ENCODE data around the gene PTH2.

The PTH2 gene

DNA sequence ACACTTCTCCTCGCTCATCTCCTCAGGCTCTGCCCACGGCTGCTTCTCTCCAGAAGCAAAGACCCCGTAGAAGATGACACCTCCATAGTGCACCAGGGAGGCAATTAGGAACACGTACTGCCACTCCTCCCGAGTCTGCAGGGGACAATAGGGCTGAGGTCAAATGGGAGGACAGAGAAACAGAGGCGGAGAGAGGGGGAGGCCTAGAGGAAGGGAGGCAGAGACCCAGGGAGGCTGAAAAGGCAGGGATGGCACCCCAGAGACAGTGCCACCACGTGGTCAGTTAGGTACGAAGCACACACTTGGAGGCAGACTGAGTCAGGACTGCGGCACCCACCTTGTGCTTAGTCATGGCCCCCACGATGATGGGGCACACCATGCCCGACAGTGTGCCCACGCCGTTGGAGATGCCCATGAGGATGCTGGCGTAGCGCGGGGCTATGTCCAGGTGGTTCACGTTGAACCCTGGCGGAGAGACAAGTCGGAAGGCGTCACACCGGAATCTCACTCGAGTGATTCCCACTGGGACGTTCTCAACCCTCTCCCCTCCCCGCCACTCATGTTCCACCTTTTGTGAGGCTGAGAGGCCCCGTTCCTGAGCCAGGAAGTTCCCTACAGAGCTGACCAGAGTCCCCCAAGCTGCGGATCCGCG, 7.6 kb upstream of the PTH2 start:
- DNase-seq (ENCODE audit: low read depth) = no peak

DNA sequence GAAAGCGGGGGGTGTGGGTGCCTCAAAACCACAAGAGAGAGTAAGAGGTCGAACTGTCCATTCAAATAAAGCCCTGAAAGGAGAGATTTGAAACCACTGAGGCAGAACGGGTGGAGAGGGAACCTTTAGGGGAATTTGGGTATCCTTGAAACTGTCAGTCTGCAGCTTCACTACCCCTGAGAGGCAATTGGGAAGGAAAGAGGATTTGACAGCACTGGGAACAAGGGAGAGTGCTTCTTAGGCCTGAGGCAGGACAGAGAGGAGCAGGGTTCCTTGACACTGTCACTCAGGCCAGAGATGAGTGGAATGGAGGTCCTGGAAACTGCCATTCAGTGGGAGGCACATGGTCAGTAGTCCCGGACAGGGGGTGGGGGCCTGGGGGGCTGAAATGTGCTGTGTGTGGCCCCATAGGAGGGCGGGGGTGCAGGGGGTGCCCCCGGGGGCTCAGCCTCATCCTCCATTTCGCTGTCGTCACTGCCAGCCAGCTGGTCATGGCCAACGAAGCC, 7.0 kb upstream of the PTH2 start:
- no peak for DNase-seq (ENCODE audit: low read depth)

DNA sequence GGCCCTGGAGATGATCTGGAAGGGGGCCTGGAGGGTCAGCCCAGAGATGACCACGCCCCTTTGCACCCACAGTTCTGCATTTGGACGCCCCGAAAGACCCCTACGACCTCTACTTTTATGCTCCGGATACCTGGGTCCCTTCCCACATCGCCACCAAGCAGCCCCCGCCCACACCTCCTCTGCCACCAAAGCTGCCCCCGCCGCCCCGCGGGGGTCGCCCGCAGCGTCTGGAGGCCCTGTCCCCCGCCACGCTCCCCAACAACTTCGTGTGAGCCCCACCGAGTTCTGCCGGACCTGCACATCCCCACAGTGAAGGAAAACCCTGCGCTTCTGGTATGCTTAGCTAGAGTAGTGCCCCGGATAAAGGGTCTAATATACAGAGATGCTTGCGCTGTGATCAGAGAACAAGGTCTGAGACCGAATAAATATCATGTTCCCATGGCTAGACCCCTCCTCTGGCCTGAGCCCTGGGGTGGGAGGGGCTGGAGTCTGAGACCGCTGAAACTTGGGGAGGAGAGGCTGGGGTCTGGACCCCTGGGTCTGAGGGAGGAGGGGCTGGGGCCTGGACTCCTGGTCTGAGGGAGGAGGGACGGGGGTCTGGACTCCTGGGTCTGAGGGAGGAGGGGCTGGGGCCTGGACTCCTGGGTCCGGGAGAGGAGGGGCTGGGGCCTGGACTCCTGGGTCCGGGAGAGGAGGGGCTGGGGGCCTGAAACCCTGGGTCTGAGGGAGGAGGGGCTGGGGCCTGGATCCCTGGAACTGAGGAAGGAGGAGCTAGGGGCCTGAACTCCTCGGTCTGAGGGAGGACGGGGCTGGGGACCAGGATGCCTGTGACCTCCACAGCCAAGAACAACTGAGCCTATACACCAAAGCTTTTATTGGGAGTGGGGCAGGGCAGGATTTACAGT, 5.6 kb upstream of the PTH2 start:
- no peak for DNase-seq (ENCODE audit: low read depth)

DNA sequence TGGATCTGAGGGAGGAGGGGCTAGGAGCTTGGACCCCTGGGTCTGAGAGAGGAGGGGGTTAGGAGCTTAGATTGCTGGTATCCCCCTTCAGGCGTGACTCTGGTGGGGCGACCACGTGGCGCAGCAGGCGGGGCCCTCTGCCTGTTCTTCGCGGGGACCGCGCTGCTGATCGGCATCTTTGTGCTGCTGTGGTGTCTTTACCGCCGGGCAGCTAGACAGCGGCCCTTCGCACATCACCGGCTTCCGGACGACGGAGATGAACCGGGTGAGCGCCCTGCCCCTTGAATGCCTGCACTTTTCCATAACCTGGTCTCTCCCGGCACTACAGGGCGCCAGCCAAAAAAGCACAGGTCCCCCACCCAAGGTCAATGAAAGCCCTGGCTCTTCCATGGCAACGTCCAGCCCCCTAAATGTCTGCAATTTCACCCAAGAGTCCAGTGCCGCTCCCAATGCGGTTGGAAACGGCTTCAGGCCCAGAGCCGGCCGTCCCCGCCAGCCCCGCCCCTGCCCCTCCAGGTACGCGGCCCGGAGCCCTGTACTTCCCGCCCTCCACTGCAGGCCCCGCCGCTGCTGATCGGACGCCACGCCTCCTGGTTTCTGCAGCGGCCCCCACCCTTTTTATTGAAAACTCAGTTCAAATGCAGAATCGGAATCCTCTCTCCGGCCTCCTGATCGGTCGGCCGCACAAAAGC, 4.8 kb upstream of the PTH2 start:
- DNase-seq (ENCODE audit: low read depth) = no peak

DNA sequence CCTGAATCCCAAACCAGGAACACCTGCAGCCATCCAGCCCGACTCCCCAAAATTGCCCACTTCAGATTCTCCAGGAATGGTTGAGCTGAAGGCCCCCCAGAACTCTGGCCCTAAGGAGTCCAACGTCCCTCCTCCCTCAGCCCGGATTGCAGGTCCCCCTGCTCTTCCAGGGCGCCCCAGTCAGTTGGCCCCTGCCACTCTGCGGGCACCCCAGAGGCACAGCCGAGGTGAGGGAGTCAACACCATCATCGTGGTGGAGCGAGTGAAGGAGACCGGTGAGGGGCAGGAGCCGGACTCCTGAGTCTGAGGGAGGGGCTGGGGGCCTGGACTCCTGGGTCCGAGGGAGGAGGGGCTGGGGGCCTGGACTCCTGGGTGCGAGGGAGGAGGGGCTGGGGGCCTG, 4.1 kb upstream of the PTH2 start:
- DNase-seq (ENCODE audit: low read depth) = no peak

DNA sequence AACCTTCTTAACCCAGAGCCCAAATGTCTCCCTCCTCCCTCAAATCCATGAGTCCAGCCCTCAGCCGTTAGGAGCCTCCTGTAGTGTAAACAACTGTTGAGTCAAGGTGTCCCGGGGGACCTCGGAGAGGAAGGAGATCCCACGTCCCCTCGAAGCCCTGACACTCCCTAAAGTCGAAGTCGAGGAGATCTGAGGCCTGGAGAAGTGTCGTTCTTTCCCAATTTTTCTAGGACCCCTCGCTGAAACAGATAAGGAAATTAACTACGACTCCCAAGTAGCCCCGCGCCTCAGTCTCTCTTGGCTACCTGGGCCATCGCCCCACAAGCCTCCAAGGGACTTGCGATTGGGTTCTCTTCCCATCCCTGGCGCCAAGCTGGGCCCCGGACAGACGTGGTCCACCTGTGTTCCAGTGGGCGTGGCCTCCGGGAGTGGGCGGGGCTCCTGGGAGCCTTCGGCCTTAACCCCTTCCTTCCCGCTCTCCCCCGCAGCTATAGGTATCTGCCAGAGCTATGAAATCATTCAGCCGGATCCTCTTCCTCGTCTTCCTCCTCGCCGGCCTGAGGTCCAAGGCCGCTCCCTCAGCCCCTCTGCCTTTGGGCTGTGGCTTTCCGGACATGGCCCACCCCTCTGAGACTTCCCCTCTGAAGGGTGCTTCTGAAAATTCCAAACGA, 2.8 kb upstream of the PTH2 start:
- DNase-seq (ENCODE audit: low read depth) = no peak

DNA sequence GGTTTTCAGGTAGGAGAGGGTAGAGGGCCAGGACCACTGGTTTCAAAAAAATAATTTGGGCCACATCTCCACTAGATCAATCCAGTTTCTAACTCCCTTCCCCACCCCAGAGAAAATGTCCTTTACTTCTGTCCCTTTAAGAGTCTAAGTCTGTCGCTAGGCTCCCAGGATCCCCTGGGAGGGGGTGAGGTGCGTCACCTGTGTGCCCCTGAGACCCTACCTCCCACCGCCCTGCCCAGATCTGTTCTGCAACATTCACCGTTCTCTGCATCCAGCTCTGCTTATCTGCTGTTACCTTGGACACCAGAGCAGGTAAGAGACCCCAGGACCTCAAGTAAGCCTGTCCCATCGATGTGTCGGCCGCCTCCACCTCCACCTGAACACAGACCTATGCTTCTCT, 1.9 kb upstream of the PTH2 start, which contains the start of gene GFY:
TSS of gene GFY (plus strand) at position 211 of the 400 bp plus-strand sequence. CDS start 1,043 bp downstream, outside the sequence.
- no peak for DNase-seq (ENCODE audit: low read depth)

DNA sequence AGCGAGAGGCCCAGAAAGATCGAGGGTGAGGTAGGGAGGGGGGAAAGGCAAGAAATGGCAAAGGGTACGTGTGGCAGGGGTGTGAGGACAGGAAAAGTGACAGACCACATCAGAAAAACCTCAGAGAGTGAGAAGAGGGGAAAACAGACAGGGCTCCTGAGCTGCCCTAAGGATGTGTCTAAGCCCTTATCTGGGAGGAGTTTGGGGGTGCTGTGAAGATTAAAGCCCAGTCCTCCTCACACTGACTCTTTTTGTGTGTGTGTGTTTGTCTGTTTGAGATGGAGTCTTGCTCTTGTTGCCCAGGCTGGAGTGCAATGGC, 703 bp upstream of the PTH2 start:
- DNase-seq (ENCODE audit: low read depth) = no peak

DNA sequence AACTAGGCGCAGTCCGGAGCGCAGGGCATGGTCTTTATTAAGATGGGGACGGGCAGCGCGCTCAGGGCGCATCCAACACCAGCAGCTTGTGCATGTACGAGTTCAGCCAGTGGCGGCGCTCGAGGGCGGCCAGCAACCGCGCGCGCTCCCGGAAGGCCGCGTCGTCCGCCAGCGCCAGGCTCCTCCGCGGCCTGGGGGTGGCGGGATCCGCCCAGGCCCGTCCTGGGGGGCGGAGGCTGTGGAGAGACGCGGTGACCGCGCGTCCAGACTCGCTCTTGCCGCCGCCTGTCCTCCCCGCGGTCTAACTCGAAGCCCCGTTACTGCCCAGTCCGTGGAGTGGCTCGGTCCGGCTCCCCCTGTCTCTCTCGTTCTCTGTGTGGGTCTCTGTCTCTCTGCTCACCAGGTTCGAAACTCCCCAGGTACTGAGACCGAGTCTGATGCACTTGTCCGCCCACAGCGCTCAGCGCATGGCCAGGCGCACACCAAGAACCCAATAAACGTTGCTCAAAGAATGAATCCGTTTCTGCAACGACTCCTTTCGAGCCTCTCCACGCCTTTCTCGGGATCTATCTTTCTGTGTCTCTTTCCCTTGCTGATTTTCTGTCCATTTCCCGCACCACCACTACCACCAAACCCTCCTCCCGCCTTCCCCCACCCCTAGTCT, 702 bp downstream of the PTH2 start:
- DNase-seq (ENCODE audit: low read depth) = no peak

DNA sequence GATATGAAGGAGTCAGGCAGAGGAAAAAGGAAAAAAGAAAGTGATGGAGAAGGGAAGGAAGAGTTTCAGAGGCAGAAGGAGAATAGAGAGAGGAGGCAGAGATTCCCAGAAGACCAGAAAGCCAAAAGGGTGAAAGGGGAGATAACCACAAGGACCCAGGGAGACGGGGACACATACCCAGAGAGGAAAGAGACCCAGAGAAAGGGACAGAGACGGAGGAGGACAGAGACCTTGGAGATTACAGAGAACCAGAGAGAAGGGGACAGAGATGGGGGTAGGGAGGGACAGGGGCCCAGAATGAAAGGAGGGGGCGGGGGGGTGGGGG, 1.4 kb downstream of the PTH2 start:
- DNase-seq (ENCODE audit: low read depth) = no peak

DNA sequence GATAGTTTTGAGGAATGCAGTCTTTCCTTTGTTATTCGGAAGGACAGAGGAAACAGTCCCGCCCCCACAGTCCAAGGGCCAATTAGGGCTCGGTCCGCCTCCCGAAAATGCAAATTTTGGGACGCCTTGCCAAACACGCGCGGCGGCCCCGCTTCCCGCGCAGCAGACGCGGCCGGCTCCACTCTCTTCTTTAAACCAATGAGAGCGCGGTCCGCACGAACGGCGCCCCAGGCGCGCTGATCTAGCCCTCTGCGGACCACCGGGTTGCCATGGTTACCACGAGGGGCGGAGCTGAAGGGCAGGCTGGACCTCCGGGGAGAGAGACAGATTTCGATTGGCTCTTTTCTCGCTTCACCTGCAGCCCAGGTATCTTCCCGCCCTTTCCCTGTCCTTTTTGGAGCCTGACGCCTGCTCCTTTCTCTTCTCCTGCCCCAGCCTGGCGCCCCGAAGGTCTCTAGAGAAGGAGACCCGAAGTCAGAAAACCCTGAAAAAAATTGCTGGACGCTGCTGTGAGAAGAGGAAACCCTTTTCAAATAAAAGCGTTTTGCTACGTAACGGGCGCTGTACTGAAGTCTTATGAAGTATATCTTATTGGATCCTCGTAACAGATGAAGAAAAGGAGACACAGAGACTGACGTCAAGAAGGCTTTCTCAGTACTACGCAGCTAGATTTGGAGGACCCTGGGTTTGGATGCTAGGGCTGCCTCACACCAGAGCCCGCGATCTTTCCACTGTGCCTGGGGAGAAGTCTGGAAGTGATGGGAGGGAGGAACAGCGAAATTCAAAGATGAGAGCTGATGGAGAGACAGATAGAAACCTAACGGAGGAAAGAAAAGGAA, 2.0 kb downstream of the PTH2 start:
- DNase-seq (ENCODE audit: low read depth) = no peak

DNA sequence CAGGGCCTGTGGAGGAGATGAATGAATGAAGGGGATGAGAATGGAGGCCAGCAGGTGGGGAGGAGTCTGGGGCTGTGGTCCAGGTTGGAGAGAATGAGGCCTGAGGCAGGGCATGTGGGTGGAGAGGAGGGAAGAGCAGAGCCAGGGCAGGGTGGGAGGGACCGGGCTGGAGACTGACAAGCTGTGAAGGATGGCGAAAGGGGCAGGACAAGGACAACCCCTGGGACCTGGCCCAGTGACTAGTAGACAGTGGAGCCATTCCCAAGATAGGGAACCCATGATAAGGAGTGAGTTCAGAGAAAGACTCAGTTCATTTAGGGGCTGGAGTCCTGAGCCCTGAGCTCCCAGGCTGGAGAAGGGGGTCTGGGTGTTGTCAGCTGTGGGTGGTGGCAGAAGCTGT, 3.0 kb downstream of the PTH2 start:
- DNase-seq (ENCODE audit: low read depth) = no peak

DNA sequence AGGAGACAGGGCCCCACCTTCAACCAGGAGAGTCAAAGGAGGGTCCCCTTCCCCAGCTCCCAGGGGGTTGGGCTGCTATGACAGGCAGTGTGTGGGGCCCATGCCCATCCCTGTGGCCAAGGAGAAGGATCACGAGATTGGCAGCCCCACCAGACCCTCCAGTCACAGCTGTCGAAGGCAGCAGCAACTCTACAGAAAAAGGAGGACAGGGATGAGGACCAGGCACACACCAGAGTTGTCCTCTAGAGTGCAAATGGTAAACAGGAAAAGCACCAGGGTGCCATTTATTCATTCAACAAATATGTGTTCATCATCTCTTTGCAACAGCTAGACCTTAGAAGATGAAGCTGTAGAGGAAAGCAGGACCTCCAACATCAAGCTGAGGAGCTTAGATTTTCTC, 4.1 kb downstream of the PTH2 start:
- DNase-seq (ENCODE audit: low read depth) = no peak

DNA sequence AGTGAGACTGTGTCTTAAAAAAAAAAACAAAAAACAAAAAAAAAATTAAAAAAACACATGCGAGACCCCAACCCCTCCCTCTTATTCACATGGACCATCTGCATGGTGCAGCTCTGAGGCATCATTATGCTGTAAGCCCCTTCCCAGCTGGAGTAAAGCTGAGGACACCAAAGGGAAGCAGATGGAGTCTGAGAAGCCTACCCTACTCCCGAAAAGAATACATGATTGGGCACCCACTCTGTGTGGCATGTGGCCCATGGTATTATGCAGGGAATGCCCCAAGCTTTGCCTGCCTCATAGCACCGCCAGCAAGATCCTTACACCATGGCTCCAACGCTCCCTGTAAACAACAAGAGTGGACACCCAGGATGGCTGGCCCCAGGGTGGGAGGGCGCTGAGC, 4.7 kb downstream of the PTH2 start:
- DNase-seq (ENCODE audit: low read depth) = no peak

DNA sequence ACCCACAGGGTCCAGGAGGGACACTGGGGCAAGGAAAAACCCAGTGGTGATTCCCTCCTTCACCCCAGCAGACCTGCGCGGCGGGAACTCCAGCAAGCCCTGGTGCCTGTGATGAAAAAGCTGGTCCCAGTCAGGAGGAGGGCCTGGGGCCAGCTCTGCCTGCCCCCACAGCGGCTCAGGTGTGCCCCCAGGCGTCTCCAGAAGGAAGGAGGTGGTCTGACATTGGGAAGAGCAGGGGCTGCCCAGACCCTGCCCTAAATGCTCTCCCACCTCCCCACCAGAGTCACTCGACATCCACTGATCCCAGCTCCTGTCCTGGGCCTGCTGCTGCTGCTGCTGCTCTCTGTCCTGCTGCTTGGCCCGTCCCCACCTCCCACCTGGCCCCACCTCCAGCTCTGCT, 6.2 kb downstream of the PTH2 start:
- no peak for DNase-seq (ENCODE audit: low read depth)

DNA sequence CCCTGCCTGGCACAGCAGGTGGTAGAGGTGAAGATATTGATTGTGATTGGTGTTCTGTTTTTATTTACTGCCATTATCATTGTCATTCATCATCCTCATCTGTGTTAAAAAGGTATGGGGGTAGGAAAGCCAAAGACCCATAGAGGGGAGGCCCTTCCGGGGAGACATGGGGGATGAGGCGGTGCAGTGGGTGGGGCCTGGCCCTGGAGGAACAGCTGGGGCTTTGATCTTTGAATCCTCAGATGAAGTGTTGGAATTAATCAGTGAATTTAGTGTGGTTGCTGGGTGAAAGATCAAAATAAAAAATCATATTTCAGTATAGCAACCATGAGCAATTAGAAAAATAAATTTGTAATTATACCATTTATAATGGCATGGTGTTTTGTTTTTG, 7.4 kb downstream of the PTH2 start:
- no peak for DNase-seq (ENCODE audit: low read depth)

DNA sequence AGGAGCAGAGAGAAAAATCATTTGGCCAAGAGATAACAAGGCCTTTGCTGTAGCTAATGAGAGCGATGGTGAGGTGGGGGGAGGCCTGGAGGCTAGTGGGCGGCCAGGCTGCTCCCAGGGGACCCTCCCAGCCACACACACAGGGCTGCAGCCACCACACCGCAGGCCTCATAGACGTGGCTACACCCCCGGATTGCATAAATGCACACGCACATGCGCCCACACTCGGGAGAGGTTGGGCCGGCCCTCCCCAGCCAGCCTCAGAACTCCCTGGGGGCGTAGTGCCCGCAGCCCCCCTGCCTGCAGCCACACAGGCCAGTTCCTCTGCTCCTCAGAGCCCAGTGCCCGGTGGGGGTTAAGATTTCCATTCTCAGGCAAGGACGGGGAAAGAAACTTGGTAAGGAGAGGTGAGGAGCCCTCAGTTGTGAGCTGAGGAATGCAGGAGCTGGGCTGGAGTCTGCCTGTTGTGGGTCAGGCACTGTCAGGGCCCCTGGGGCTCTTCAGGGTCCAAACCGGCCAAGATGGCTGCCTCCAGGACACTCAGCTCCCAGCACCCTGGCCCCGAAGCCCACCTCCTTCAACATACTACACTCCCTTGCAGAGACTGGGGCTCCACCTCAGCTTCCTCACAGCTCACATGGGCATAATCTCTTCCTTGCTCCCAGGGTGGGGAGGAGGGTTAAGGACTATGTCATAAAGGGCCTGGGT, 8.0 kb downstream of the PTH2 start:
- DNase-seq (ENCODE audit: low read depth) = no peak

DNA sequence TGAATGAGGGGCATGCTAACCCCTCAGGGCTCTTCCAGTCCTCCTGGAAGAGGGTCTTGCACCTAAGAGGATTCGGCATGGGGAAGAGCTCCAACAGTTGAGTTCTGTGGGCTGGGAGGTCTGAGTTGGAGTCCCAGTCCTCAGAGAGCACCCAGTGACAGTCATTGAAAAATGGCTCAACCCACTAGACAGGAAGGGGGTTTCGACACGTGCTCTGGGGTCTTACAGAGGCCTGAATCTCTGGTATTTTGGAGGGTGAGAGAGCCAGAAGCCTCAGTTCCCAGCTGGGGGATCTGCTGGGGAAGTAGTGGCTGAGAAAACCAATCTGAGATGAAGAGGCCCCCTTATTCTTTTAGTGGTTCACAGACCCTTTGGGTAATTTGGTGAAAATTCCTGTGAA, 9.0 kb downstream of the PTH2 start:
- no peak for DNase-seq (ENCODE audit: low read depth)

DNA sequence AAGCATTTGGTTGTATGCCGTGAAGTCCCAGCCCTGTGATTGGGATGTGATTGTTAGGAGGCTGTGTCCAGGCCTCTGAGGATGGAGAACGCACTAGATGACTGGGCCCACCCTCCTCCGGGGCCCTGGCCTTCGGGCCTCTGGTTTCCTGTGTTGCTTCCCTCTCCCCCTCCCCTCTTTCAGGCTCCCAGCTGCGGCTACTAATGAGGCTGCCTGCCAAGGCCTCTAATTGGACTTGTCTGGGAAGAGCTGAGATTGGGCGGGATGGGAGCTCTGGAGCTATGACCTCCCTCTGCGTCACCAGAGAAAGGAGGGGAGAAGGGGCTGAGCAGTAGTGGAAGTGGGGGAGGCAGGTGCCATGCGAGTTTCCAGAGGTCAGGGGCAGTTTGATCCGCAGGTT, 9.9 kb downstream of the PTH2 start:
- DNase-seq (ENCODE audit: low read depth) = no peak

DNA sequence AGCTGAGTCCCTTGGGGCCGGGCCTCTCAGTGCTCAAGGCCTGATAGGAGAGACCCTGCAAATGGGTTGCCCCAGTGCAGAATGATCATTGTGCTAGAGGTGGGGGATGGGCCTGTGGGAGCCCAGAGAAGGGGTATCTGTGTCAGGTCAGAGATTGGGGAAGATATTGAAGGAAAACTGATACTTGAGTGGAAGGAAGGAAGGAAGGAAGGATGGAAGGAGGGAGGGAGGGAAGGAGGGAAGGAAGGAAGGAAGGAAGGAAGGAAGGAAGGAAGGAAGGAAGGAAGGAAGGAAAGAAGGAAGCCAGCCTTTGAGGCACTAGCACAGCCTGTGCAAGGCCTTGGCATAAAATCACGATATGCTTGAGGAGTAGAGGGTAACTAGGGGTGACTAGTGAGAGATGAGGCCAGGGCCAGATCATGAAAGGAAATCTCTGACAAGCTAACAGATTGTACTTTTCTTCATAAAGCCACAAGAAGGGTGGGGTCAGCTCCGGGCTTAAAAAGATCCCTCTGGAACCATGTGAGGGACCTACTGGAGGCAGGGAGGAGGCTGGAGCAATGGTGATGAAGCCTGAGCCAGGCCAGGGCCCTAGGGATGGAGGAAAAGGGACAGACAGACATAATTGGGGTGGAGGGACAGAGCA, 11.4 kb downstream of the PTH2 start:
- DNase-seq (ENCODE audit: low read depth) = no peak
